Transverse colon (tissue), 4 donors: ENCODE measurements around the gene C4orf51. TPM values are rescaled to one million over a fixed set of nuclear protein-coding genes. Genes with fewer than 3 reads are reported as not detected.

ENCODE experiments used
- DNase-seq: peaks from one replicate; pipeline ENCODE4 v3.0.0-alpha.2; 2019
- H3K27ac ChIP-seq, 4 donors: fragments of 200-600 bp; sonication (generic); 2 replicates each; pipeline ENCODE4 v1.5.1; 2016 to 2018; ENCODE audit warnings: inconsistent platforms in 4 of 4
- H3K27me3 ChIP-seq: fragments of 200-600 bp; sonication (generic); 2 replicates; pipeline ENCODE4 v1.5.1; 2017; ENCODE audit warnings: inconsistent platforms
- H3K36me3 ChIP-seq, 4 donors: fragments of 200-600 bp; sonication (generic); 2 replicates each; pipeline ENCODE4 v1.5.1; 2017 to 2019; ENCODE audit warnings: inconsistent platforms in 4 of 4
- H3K4me1 ChIP-seq, 4 donors: fragments of 200-600 bp; sonication (generic); 2 replicates each; pipeline ENCODE4 v1.5.1; 2017 to 2020; ENCODE audit warnings: inconsistent platforms in 4 of 4
- H3K4me3 ChIP-seq, 4 donors: fragments of 200-600 bp; sonication (generic); 1 replicate in 1 of 4; 2 replicates in 3 of 4; pipeline versions ENCODE4 v1.5.1 to v1.6.1; 2017 to 2019; ENCODE audit warnings: inconsistent platforms in 4 of 4
- H3K9me3 ChIP-seq, 2 donors: fragments of 200-600 bp; sonication (generic); 2 replicates each; pipeline ENCODE4 v1.5.1; 2017 to 2019; ENCODE audit warnings: inconsistent platforms in 2 of 2
- EP300 ChIP-seq: sonication (generic); formaldehyde crosslinking; IDR thresholded peaks from one replicate; pipeline ENCODE4 v1.6.1; 2017; ENCODE audit warnings: antibody characterized with exemption, low read depth
- POLR2A ChIP-seq: fragments of 450-650 bp; IDR thresholded peaks from one replicate; pipeline ENCODE4 v1.6.1; 2016; ENCODE audit warnings: antibody characterized with exemption, mild to moderate bottlenecking, moderate library complexity
- POLR2AphosphoS5 ChIP-seq, 3 donors: sonication (generic); formaldehyde crosslinking; IDR thresholded peaks; one replicate each; pipeline ENCODE4 v1.6.1; 2016; ENCODE audit warnings: antibody characterized with exemption in 3 of 3
- WGBS, 2 donors: methylation state at CpG; one replicate each; pipeline ENCODE4 v1.1.5; 2018; ENCODE audit warnings: low coverage in 1 of 2; 5-methylcytosine and 5-hydroxymethylcytosine counted together
- in situ Hi-C, 4 donors: fragments of 200-750 bp; cut with MboI; loops; one replicate each; pipeline versions ENCODE4 v1.15.0 to v1.15.1; 2017; ENCODE audit warnings: low sequenced_read_pairs in 3 of 4, low pct_ligation_motif_present in 1 of 4, low pct_unique_long_range_greater_than_20kb in 1 of 4
- intact Hi-C: fragments of 100-400 bp; cut with DNase I; formaldehyde crosslinking; loops from one replicate; pipeline ENCODE4 v1.15.1; 2023; ENCODE audit warnings: low total_unique reads
- total RNA-seq, 4 donors: library from RNA; depleted of rRNA; stranded (reverse); fragments of >200 nt; gene quantifications; one replicate each; pipeline ENCODE4 v1.1.0, GENCODE V29; 2016
- TF ChIP-seq, protein P1 (sequence below), 5 experiments: fragments of 200-600 bp in 3 of 5; fragments of 450-650 bp in 2 of 5; sonication (generic) in 3 of 5; IDR thresholded peaks; 1 replicate in 2 of 5; 2 replicates in 3 of 5; pipeline ENCODE4 v1.5.1; 2016 to 2017; ENCODE audit warnings: antibody characterized with exemption in 5 of 5, inconsistent platforms in 3 of 5, mild to moderate bottlenecking in 2 of 5, moderate library complexity in 1 of 5

C4orf51 gene
- total RNA-seq, 4 donors from 2014 or later = not detected

GRCh38 chr4:145643295-145643694, 36.7 kb upstream of the C4orf51 start:
- intact Hi-C loops (no loop called here), in situ Hi-C loops (no loop called here)
- WGBS, 2 donors = 86 to 94% methylated on average over 1 of the region's 1 CpG
- no peak overlapping the region for H3K4me3 ChIP-seq
- no peaks in the 10 kb centered on the region for H3K27me3 ChIP-seq
- no peaks in the 10 kb centered on the region for H3K9me3 ChIP-seq
- H3K36me3 ChIP-seq = peaks cover 0 to 5% (median 0%) of the 10 kb centered on the region in 4 donors
- no peaks in the 10 kb centered on the region for H3K4me1 ChIP-seq
- H3K27ac ChIP-seq = no peak overlapping the region
- DNase-seq = no peak
- TF ChIP-seq POLR2AphosphoS5 (IDR thresholded peaks at IDR 0.05) (no peak), POLR2A (no peak), EP300 (no peak)
- TF ChIP-seq, protein P1, sequence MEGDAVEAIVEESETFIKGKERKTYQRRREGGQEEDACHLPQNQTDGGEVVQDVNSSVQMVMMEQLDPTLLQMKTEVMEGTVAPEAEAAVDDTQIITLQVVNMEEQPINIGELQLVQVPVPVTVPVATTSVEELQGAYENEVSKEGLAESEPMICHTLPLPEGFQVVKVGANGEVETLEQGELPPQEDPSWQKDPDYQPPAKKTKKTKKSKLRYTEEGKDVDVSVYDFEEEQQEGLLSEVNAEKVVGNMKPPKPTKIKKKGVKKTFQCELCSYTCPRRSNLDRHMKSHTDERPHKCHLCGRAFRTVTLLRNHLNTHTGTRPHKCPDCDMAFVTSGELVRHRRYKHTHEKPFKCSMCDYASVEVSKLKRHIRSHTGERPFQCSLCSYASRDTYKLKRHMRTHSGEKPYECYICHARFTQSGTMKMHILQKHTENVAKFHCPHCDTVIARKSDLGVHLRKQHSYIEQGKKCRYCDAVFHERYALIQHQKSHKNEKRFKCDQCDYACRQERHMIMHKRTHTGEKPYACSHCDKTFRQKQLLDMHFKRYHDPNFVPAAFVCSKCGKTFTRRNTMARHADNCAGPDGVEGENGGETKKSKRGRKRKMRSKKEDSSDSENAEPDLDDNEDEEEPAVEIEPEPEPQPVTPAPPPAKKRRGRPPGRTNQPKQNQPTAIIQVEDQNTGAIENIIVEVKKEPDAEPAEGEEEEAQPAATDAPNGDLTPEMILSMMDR (IDR thresholded peaks at IDR 0.05) = no peak

DNA sequence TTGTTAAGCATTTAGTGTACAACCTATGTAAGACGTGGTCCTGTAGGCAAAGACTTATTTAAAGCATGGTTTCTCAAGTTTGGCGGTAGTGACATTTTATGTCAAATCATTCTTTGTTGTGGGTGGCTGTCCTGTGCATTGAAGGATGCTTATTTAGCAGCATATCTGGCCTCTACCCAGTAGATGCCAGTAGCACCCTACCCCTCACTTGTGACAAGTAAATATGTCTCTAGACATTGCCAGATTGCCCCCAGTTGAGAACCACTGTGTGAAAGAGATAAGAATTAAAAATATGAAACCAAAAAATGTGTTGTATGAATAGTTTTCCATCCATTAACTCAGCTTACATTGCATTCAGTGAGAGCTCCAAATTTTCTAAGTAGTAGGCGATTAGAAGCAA, 35.2 kb upstream of the C4orf51 start:
- Histone ChIP-seq H3K27ac (no peak overlapping the region), H3K9me3 (no peaks in the 10 kb centered on the region), H3K27me3 (no peaks in the 10 kb centered on the region), H3K4me1 (no peaks in the 10 kb centered on the region), H3K36me3 (peaks cover 0 to under 1% (median 0%) of the 10 kb centered on the region in 4 donors), H3K4me3 (no peak overlapping the region)
- no peak for DNase-seq
- in situ Hi-C loops (no loop called here), intact Hi-C loops (no loop called here)
- WGBS, 2 donors = 99 to 100% methylated on average over 3 of the region's 3 CpGs
- TF ChIP-seq EP300 (no peak), POLR2A (no peak), POLR2AphosphoS5 (IDR thresholded peaks at IDR 0.05) (no peak)
- TF ChIP-seq, protein P1 (IDR thresholded peaks at IDR 0.05) = no peak

DNA sequence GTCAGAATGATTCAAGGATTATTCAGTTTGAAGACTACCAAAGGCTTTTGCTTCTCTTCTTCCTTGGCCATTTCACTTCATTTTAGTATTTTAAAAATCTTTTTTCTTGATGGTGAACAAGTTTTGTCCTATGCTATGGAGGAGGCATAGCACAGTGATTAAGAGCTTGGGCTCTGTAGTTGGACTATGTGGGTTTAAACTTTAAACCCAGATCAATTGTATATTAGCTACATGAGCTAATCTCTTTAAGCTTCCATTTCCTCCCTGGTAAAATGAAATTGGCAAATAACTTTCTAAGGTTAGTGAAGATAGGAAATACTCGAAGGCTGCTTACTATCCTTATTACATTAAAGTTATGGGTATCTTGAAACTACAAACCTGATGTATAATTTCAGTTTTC, 23.8 kb upstream of the C4orf51 start:
- no peaks in the 10 kb centered on the region for H3K9me3 ChIP-seq
- no peak for DNase-seq
- no peak for TF ChIP-seq EP300
- TF ChIP-seq POLR2A = no peak
- no peak for TF ChIP-seq POLR2AphosphoS5 (IDR thresholded peaks at IDR 0.05)
- TF ChIP-seq, protein P1 (IDR thresholded peaks at IDR 0.05) = no peak
- H3K36me3 ChIP-seq = peaks cover 0 to 43% (median 6%) of the 10 kb centered on the region in 4 donors
- intact Hi-C loops = no loop called here
- H3K27ac ChIP-seq = no peak overlapping the region
- H3K4me3 ChIP-seq = no peak overlapping the region
- H3K4me1 ChIP-seq = no peaks in the 10 kb centered on the region
- in situ Hi-C loops = no loop called here
- no peaks in the 10 kb centered on the region for H3K27me3 ChIP-seq
- WGBS, 2 donors = 92 to 100% methylated on average over 1 of the region's 1 CpG

GRCh38 chr4:145660064-145660463, 19.9 kb upstream of the C4orf51 start:
- no peaks in the 10 kb centered on the region for H3K27me3 ChIP-seq
- peaks cover 0 to 30% (median under 1%) of the 10 kb centered on the region in 4 donors for H3K36me3 ChIP-seq
- H3K4me3 ChIP-seq = no peak overlapping the region
- TF ChIP-seq, protein P1 (IDR thresholded peaks at IDR 0.05) = no peak
- TF ChIP-seq EP300 (no peak), POLR2A (no peak), POLR2AphosphoS5 (IDR thresholded peaks at IDR 0.05) (no peak)
- in situ Hi-C loops (no loop called here), intact Hi-C loops (no loop called here)
- 85 to 96% methylated on average over 2 to 3 of the region's 3 CpGs for WGBS, 2 donors
- no peak for DNase-seq
- H3K9me3 ChIP-seq = no peaks in the 10 kb centered on the region
- H3K27ac ChIP-seq = no peak overlapping the region
- H3K4me1 ChIP-seq = no peaks in the 10 kb centered on the region
